GM19240 (cell line): ENCODE data around the gene EIF4G1.

Experiments used
- DNase-seq: peaks from one replicate; pipeline ENCODE4 v3.0.0; 2011; ENCODE audit warnings: low spot score; ENCODE audit not compliant: insufficient read length

EIF4G1 gene

GRCh38 chr3:184349563-184350470, 35.4 kb downstream of the EIF4G1 start:
- DNase-seq, result no peak

DNA sequence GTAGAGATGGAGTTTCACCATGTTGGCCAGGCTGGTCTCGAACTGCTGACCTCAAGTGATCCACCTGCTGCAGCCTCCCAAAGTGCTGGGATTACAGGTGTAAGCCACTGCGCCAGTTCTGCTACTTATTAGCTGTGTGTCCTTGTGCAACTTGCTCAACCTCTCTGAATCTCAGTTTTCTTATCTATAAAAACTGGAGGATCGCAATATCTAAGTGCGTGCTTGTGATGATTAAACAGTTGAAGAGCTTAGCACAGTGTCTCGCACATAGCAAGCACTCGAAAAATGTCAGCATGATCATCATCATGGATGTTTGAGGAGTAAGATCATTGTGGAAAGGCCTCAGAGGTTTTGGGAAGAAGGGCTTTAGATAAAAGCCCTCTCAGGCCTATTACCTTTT, 36.2 kb downstream of the EIF4G1 start:
- DNase-seq, result no peak

- DNase-seq, result no peak
Observed at GRCh38 chr3:184351511-184352148, 37.2 kb downstream of the EIF4G1 start.

GRCh38 chr3:184352149-184352785, 37.9 kb downstream of the EIF4G1 start:
- no peak for DNase-seq

DNA sequence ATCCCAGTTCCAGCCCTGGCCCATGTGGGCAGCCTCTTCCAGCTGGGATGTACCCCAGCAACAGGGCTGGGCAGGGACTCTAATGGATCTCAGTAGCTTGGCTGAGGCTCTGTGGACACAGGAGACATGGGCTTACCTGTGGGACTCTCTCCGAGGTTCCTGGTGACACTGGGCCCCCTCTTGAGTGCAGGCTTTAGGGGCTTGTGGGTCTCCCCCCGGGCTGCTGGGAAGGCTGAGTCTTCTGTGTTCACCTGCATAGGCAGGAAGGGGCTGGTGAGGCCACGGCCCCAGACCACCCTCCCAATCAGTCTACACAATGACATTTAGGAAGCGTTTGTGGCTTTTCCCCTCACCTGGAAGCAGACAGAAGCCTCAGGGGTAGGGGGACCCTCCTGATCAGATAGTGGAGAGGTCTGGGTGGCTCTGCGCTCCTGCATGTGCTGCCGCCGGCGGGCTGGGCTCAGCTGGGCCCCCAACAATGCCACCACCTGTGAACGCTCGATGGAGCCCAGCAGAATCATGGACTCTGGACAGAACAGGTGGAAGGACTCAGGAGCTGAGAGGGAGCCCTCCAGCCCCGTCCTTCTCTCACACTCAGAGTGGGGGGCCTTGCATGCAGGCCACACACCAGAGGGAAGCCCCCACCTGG, 38.6 kb downstream of the EIF4G1 start:
- no peak for DNase-seq

DNA sequence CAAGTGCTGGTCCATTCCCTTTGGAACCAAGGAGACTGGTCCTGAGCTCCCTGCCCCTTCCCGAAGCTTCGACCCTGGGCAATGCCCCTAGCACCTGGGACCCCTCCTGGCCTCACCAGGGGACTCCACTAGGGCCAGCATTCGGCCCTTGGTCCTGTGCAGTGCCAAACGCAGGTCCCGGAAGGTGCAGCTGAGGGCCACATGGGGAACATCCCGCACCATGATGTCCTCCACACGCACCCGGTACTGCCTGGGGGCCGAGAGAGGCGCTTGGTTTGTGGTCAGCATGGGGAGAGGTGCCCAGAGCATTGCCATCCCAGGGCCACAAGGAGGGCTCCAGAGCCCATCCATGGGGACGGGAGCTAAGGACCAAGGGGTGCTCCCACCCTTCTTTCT, 39.1 kb downstream of the EIF4G1 start:
- no peak for DNase-seq

- DNase-seq, result no peak
Observed at GRCh38 chr3:184354121-184354728, 39.8 kb downstream of the EIF4G1 start.

DNA sequence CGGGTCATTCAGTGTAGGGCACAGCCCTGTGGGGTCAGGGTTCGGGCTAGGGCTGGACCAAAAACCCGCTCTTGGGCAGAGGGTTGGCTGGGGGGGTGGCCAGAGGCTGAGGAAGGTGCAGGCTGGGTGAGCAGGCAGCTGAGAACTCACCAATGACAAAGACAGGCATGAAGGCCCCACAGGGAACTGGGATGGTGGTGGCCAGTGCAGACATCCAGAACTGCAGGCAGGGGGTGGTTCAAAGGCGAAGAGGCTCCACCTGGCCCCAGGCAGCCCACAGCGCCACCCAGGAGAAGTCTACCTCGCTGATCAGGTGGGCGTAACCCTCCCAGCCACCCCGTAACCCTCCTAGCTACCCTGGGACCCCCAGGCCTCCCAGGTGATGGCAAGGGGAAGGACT, 40.3 kb downstream of the EIF4G1 start:
- DNase-seq, result no peak

DNA sequence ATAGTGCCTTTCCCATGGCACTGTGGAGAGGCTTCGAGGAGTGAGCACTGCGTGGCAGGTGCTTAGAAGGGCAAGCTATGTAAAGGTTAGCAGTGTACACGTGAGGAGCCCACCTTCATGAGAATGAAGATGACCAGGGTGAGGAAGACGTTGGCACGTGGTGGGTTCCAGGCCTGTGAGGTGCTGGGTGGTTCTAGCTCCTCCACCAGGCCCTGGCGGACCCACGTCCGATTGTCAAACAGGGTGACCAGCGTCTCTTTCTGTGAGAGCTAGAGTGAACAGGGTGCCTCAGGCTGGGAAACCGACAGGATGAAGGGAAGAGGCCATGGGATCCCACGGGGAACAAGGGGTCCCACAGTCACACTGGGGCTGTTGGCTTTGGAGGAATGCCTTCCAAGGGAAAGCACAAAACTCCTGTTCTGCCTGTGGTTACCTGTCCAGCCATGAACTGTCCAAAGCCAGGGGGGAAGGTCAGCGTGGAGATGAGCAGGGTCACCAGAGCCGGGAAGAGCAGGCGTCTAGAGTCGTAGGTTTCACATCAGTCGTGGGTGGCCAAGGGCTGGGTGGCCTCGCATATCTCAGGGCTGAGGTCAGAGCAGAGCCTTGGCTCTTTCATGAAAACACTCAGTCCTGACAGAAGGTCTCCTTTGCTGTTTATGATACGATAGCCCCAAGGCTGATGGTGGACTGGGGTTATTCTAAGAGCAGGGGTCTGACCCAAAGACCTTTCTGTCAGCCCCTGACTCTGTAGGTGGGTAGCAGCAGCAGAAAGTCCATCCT, 41.0 kb downstream of the EIF4G1 start:
- no peak for DNase-seq

DNA sequence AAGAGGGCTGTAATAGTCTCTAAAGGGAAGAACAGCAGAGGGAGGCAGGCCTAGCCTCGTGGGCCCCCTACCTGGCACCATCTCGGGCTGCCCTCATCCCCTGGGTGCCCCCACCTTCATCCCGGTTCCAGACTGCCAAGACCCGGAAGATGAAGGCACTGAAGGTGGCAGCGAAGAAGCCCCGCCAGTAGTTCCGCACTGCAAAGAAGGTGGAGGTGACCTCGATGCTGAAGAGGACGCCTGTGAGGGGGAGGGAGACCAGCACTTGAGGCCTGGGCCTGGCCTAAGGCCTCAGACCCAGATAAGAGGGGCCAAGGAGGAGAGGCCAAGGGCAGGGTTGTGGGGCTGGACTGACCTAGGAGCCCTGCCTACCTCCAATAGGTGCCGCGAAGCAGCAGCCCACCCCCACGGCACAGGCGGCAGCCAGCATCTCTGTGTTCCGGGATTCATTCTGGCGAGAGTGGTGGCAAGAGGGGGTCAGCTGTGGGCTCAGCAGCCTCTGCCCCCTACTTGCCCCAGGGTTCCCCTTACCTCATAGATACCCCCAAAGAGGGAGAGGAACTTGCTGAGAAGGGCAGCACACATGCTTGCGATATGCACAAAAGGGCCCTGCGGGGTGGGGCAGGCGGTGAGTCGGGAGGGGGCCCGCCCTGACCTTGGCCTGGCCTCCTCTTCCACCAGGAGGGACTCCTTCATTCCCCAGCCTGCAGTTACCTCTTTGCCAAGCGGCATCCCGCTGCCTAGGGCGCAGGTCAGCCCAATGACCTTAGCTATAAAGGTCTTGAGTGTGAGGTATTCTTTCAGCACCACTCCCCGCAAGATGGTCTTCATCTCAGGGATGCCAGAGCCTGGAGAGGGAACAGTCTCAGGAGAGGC, 43.1 kb downstream of the EIF4G1 start:
- DNase-seq, result no peak

GRCh38 chr3:184358124-184358767, 43.8 kb downstream of the EIF4G1 start:
- DNase-seq, result no peak

DNA sequence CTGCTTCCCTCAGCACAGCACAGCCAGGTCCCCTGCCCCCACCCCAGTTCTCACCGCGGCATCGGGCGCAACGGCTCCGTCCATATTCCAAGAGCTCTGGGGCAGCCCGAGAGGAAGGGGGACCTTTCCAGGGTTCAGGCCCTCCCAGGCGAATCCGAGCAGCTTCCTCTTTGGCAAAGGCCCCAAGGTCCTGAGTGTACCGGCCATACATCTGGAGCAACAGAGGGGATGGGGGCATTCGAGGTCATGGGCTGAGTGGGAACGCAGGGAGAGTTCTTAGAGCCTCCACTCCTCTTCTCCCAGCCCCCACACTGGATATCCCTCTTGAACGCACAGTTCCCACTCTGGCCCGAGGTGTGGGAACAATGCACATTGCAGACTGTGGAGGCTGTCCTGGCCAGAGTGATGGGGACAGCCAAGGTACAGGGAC, 44.5 kb downstream of the EIF4G1 start:
- no peak for DNase-seq

- DNase-seq, result no peak
Observed at GRCh38 chr3:184359610-184360009, 45.2 kb downstream of the EIF4G1 start.

- DNase-seq, result no peak
Observed at GRCh38 chr3:184360070-184360928, 45.9 kb downstream of the EIF4G1 start.

GRCh38 chr3:184360929-184361531, 46.6 kb downstream of the EIF4G1 start:
- DNase-seq, result no peak

DNA sequence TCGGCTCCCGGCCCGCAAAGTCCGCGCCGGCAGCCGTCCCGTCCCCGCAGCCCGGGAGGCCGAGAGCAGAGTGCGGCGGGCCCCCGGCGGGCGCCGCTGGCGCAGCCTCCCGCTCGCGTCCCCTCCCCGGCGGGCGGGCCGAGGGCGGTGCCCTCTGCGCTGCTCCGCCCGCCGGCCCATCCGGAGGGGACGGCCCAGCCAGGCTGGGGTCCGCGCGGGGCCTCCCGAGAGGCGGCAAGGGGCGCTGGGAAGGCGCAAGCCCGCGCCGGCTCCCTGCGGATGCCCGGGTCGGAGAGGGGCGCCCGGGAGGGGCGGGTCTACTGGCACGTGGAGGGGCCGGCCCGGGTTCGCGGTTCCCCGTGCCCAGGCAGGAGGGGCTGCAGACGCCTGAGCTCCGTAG, 47.1 kb downstream of the EIF4G1 start, which contains the start of the genes CLCN2 and POLR2H:
Gene CLCN2, minus strand, starts transcription at position 74 of the 400 bp plus-strand sequence. CDS start 126 bp downstream, outside the sequence.
Gene POLR2H, plus strand, starts transcription at position 179 of the 400 bp plus-strand sequence. CDS start 1,783 bp downstream, outside the sequence.
- DNase-seq, result no peak

DNA sequence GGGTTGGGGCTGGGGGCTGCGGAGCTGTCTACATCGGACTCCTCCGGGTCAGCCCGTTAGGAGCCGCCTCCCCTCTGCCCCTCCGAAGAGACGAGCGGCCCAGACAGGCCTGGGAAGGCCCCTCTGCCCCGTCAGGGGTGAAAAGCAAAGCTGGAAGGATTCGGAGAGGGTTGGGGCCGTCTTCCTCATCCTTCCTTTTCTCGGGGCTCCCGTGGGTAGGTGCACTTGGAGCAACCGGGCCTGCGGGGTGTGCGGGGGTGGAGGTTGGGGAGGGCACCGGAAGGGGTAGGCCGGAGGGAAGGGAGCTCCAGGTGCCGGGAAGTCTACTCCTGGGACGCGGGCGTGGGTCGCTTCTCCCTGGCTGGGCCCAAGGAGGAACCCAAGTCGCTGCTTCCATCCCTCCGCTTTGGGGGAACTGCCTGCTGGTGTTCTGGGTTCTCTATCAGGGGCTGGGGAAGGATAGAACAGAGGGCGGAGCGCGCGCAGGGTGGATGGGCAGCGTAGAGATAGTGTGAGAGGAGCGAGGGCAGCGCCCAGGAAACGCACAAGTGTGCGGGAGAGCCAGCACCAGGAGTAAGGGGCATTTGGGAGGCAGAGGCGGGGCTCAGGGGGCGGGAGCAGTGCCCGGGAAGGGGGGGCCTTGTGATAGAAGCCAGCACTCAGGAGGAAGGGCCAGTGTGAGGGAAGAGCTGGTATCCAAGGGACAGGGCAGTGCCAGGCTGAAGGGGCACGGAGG, 47.7 kb downstream of the EIF4G1 start:
- DNase-seq, result no peak
